ENCODE measurements around the gene CCN5. TPM values are rescaled to one million over a fixed set of nuclear protein-coding genes. Genes with fewer than 3 reads are reported as not detected.
A peak's percentile ranks its signal among the peaks of the same experiment; 100 is the strongest.

The CCN5 gene
- total and polyA plus RNA-seq, 9 donors = 47.4 to 296 (median 183) TPM

- H3K27ac ChIP-seq = peak overlapping the region; percentile 20 to 55
- intact Hi-C loops (cut with DNase I) = no loop called here
- no peak overlapping the region for H3K4me3 ChIP-seq
- H3K27me3 ChIP-seq = no peaks in the 10 kb centered on the region
- H3K9me3 ChIP-seq = no peaks in the 10 kb centered on the region
- peak in 1 of 5 donors; percentile 16 for DNase-seq
- WGBS, 3 donors = 13 to 48% (median 29%) methylated on average over 1 of the region's 1 CpG
- peaks cover 21% of the 10 kb centered on the region for H3K4me1 ChIP-seq (ENCODE audit: insufficient read depth)
- TF ChIP-seq POLR2A (IDR thresholded peaks at IDR 0.05) (no peak), EP300 (IDR thresholded peaks at IDR 0.05) (no peak), CTCF (IDR thresholded peaks at IDR 0.05) (no peak)
- H3K36me3 ChIP-seq = no peaks in the 10 kb centered on the region
These were observed 6.6 kb downstream of the CCN5 start for GRCh38 chr20:44721785-44722054.

DNA sequence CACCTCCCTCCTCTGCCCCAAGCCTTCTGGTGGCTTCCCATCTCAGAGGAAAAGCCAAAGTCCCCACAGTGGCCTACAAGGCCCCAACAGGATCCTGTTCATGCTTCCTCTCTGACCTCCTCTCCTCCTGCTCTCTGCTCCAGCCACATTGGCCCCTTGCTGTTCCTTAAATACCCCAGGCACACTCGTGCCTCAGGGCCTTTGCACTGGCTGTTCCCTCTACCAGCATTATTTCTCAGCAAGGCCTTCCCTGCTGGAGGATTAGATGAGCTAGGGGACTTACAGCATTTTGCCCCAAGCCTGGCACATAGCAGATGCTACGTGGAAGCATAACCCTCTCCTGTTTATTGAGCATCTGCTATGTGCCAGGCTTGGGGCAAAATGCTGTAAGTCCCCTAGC lies 7.8 kb downstream of the CCN5 start:
- H3K27ac ChIP-seq = peak overlapping the region in 1 of 2 donors; percentile 55
- TF ChIP-seq EP300 (IDR thresholded peaks at IDR 0.05) (no peak), POLR2A (IDR thresholded peaks at IDR 0.05) (no peak), CTCF (IDR thresholded peaks at IDR 0.05) (no peak)

DNA sequence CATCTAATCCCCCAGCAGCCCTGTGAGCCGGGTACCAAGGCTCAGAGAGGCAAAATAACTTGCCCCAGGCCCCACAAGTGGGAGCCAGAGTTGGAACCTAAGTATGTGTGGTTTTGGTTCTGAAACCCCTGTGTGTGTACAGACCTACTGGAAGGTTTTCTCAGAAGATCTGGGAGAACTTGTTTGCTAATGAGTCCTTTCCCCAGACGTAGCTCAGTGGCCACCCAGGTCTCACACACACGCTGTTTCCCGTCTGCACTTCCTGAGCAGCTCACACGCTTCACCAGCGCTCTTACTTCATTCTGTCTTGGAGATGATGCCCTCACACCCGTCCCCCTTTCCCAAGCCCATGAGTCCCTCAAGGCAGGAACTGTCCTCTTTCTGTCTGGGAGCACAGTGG lies 8.2 kb downstream of the CCN5 start:
- peaks cover 12% of the 10 kb centered on the region for H3K4me1 ChIP-seq (ENCODE audit: insufficient read depth)
- TF ChIP-seq CTCF (IDR thresholded peaks at IDR 0.05) (no peak), POLR2A (IDR thresholded peaks at IDR 0.05) (no peak), EP300 (IDR thresholded peaks at IDR 0.05) (no peak)
- H3K4me3 ChIP-seq = no peak overlapping the region
- WGBS, 3 donors = 87 to 89% (median 88%) methylated on average over 7 of the region's 7 CpGs
- no peaks in the 10 kb centered on the region for H3K9me3 ChIP-seq
- no peaks in the 10 kb centered on the region for H3K36me3 ChIP-seq
- DNase-seq = peak in 3 of 5 donors; percentile 13 to 31 (median 21)
- no peaks in the 10 kb centered on the region for H3K27me3 ChIP-seq
- intact Hi-C loops (cut with DNase I) = no loop called here
- peak overlapping the region in 1 of 2 donors; percentile 55 for H3K27ac ChIP-seq

More for the DNA sequence above, 7.8 kb downstream of the CCN5 start:
- H3K4me3 ChIP-seq = no peak overlapping the region
- H3K9me3 ChIP-seq = no peaks in the 10 kb centered on the region
- 88 to 98% (median 93%) methylated on average over 2 of the region's 2 CpGs for WGBS, 3 donors
- H3K27me3 ChIP-seq = no peaks in the 10 kb centered on the region
- H3K36me3 ChIP-seq = no peaks in the 10 kb centered on the region
- peak in 2 of 5 donors; percentile 18 to 30 for DNase-seq
- intact Hi-C loops (cut with DNase I) = no loop called here
- peaks cover 14% of the 10 kb centered on the region for H3K4me1 ChIP-seq (ENCODE audit: insufficient read depth)

DNA sequence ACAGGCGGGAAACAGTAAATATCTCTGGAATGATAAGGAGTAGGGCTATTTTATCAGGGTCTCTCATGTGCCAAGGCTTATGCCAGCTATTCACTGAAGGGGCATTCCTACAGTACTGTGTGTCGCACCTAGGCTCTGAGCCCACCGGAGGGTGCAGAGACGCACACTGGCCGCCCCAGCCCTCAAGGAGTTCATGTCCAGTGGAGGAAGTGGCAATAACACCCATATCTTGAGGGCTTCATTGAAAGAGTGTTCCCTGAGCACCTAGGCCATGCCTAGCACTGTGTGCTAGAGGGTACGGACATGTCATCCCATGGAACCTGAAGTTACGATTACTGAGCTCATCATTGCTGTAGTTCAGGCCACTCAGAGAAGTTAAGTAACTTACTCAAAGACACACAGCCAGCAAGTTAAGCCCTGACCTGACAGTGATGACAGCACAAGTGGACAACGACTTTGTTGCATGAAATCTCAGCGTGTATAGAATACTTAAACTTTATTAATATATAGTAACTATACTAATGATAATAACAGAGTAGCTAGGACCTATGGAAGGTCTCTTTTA lies 8.7 kb downstream of the CCN5 start:
- H3K27ac ChIP-seq = peak overlapping the region in 1 of 2 donors; percentile 0
- H3K4me3 ChIP-seq = no peak overlapping the region
- 89 to 95% (median 94%) methylated on average over 9 of the region's 9 CpGs for WGBS, 3 donors
- no peaks in the 10 kb centered on the region for H3K9me3 ChIP-seq
- intact Hi-C loops (cut with DNase I) = no loop called here
- H3K36me3 ChIP-seq = no peaks in the 10 kb centered on the region
- TF ChIP-seq POLR2A (IDR thresholded peaks at IDR 0.05) = no peak
- no peak for TF ChIP-seq EP300 (IDR thresholded peaks at IDR 0.05)
- no peak for TF ChIP-seq CTCF (IDR thresholded peaks at IDR 0.05)
- peak in 2 of 5 donors; percentile 16 to 31 for DNase-seq
- peaks cover 9% of the 10 kb centered on the region for H3K4me1 ChIP-seq (ENCODE audit: insufficient read depth)
- H3K27me3 ChIP-seq = no peaks in the 10 kb centered on the region

Measured in ovary (tissue), 9 donors.